IMR-90 (cell line): Measurements from ENCODE around the gene GDPD3. TPM values are rescaled to one million over a fixed set of nuclear protein-coding genes. Genes with fewer than 3 reads are reported as not detected.

Experiments
- ATAC-seq: fragments of 200-7000 bp; cut with Tn5 transposase; 2 replicates; pipeline ENCODE4 v1.9.1; 2020; ENCODE audit warnings: low read depth, mild to moderate bottlenecking, moderate library complexity
- BruUV-seq: library from RNA; stranded (reverse); fragments of 400-500 nt; replicated peaks from 2 replicates; lab custom pipeline; 2021; lab: Mats Ljungman, UMichigan
- CTCF ChIA-PET: fragments of 300-600 bp; formaldehyde crosslinking; extraction: SDS; loops from one replicate; lab custom pipeline; 2021; ENCODE audit warnings: antibody characterized with exemption; lab: Yijun Ruan, JAX
- POLR2A ChIA-PET: fragments of 300-600 bp; sonication (Branson Sonifier 250); formaldehyde crosslinking; loops from one replicate; lab custom pipeline; 2022; ENCODE audit warnings: antibody characterized with exemption; ENCODE audit not compliant: unreplicated experiment; lab: Charles Lee
- DNase-seq: peaks from one replicate; pipeline ENCODE4 v3.0.0; 2013
- H2AFZ ChIP-seq: replicated peaks from 2 replicates; pipeline ENCODE3; 2013; ENCODE audit warnings: low read length, mild to moderate bottlenecking; ENCODE audit not compliant: poor library complexity
- H2AK5ac ChIP-seq: 2 replicates; pipeline ENCODE4 v1.6.1; 2013; ENCODE audit warnings: low read depth, low read length, inconsistent platforms
- H2AK9ac ChIP-seq: replicated peaks from 2 replicates; pipeline ENCODE3; 2013; ENCODE audit warnings: mild to moderate bottlenecking, low read depth, low read length, moderate library complexity; ENCODE audit not compliant: poor library complexity
- H2BK120ac ChIP-seq: 2 replicates; pipeline ENCODE4 v1.6.1; 2013; ENCODE audit warnings: low read depth, low read length, inconsistent platforms
- H2BK15ac ChIP-seq: 3 replicates; pipeline ENCODE4 v1.6.1; 2013; ENCODE audit warnings: low read depth, low read length, inconsistent platforms
- H2BK20ac ChIP-seq: 2 replicates; pipeline ENCODE4 v1.6.1; 2013; ENCODE audit warnings: low read depth, mild to moderate bottlenecking, inconsistent platforms, low read length, moderate library complexity
- H2BK5ac ChIP-seq: 2 replicates; pipeline ENCODE4 v1.6.1; 2013; ENCODE audit warnings: mild to moderate bottlenecking, low read depth, low read length, inconsistent platforms; ENCODE audit not compliant: poor library complexity, severe bottlenecking
- H3K14ac ChIP-seq: replicated peaks from 2 replicates; pipeline ENCODE4 v1.6.1; 2013; ENCODE audit warnings: low read depth, low read length, inconsistent platforms
- H3K18ac ChIP-seq: 2 replicates; pipeline ENCODE4 v1.6.1; 2013; ENCODE audit warnings: low read depth, low read length, control low read depth
- H3K23ac ChIP-seq: 2 replicates; pipeline ENCODE4 v1.6.1; 2013; ENCODE audit warnings: low read depth, low read length, inconsistent platforms
- H3K27ac ChIP-seq: 2 replicates; pipeline ENCODE4 v1.5.1; 2013; ENCODE audit warnings: mild to moderate bottlenecking, control low read depth, low read length; ENCODE audit not compliant: insufficient read depth
- H3K27me3 ChIP-seq: 2 replicates; pipeline ENCODE4 v1.6.1; 2013; ENCODE audit warnings: low read length; ENCODE audit not compliant: control insufficient read depth, insufficient read depth
- H3K36me3 ChIP-seq: 2 replicates; pipeline ENCODE4 v1.6.1; 2013; ENCODE audit warnings: low read length, mixed read lengths; ENCODE audit not compliant: control insufficient read depth, insufficient read depth
- H3K4ac ChIP-seq: 2 replicates; pipeline ENCODE4 v1.6.1; 2013; ENCODE audit warnings: low read depth, low read length, inconsistent platforms
- H3K4me1 ChIP-seq: 2 replicates; pipeline ENCODE4 v1.6.1; 2013; ENCODE audit warnings: low read length, mixed read lengths; ENCODE audit not compliant: control insufficient read depth, insufficient read depth
- H3K4me2 ChIP-seq: 2 replicates; pipeline ENCODE4 v1.6.1; 2013; ENCODE audit warnings: low read depth, mild to moderate bottlenecking, control low read depth, low read length, moderate library complexity
- H3K4me3 ChIP-seq: 2 replicates; pipeline ENCODE4 v1.5.1; 2013; ENCODE audit warnings: low read depth, mild to moderate bottlenecking, control low read depth, low read length, moderate library complexity; ENCODE audit not compliant: insufficient read depth
- H3K56ac ChIP-seq: 2 replicates; pipeline ENCODE4 v1.6.1; 2013; ENCODE audit warnings: low read length, inconsistent platforms; ENCODE audit not compliant: insufficient read depth; ENCODE audit errors: extremely low read depth
- H3K79me1 ChIP-seq, 2 experiments: 2 replicates each; pipeline ENCODE4 v1.6.1; 2013; ENCODE audit warnings: low read length in 2 of 2, inconsistent platforms in 1 of 2, low read depth in 1 of 2
- H3K9ac ChIP-seq: 2 replicates; pipeline ENCODE4 v1.6.1; 2013; ENCODE audit warnings: low read depth, low read length, control low read depth
- H3K9me1 ChIP-seq: 2 replicates; pipeline ENCODE4 v1.6.1; 2013; ENCODE audit warnings: low read length, inconsistent platforms; ENCODE audit not compliant: insufficient read depth
- H3K9me3 ChIP-seq: 2 replicates; pipeline ENCODE4 v1.6.1; 2013; ENCODE audit warnings: low read length; ENCODE audit not compliant: control insufficient read depth, insufficient read depth
- H4K20me1 ChIP-seq: 2 replicates; pipeline ENCODE4 v1.6.1; 2013; ENCODE audit warnings: low read length, inconsistent platforms; ENCODE audit not compliant: insufficient read depth
- H4K5ac ChIP-seq: 2 replicates; pipeline ENCODE4 v1.6.1; 2013; ENCODE audit warnings: mild to moderate bottlenecking, low read depth, low read length, control low read depth
- H4K8ac ChIP-seq, 2 experiments: 2 replicates each; pipeline ENCODE4 v1.6.1; 2013; ENCODE audit warnings: low read depth in 2 of 2, low read length in 2 of 2, control low read depth in 1 of 2, inconsistent platforms in 1 of 2
- H4K91ac ChIP-seq: 2 replicates; pipeline ENCODE4 v1.6.1; 2013; ENCODE audit warnings: low read depth, low read length, inconsistent platforms; ENCODE audit not compliant: insufficient read depth
- BHLHE40 ChIP-seq: fragments of 150-350 bp; IDR thresholded peaks from 2 replicates; pipeline ENCODE4 v1.6.1; 2016; ENCODE audit warnings: mild to moderate bottlenecking, low read depth, low read length
- CHD1 ChIP-seq: IDR thresholded peaks from 2 replicates; pipeline ENCODE4 v1.6.1; 2012; ENCODE audit warnings: low read depth, low read length, improper control_type of control experiment
- FOS ChIP-seq: fragments of 150-350 bp; IDR thresholded peaks from 2 replicates; pipeline ENCODE4 v1.6.1; 2016; ENCODE audit warnings: low read depth, low read length
- MAFK ChIP-seq: IDR thresholded peaks from 2 replicates; pipeline ENCODE4 v1.6.1; 2012; ENCODE audit warnings: low read depth, low read length, improper control_type of control experiment
- MAZ ChIP-seq: IDR thresholded peaks from 2 replicates; pipeline ENCODE4 v1.6.1; 2012; ENCODE audit warnings: low read depth, mild to moderate bottlenecking, low read length, improper control_type of control experiment, moderate library complexity, borderline replicate concordance
- MXI1 ChIP-seq: IDR thresholded peaks from 2 replicates; pipeline ENCODE4 v1.6.1; 2012; ENCODE audit warnings: low read depth, mild to moderate bottlenecking, low read length, moderate library complexity, borderline replicate concordance
- NFE2L2 ChIP-seq: fragments of 150-350 bp; IDR thresholded peaks from 2 replicates; pipeline ENCODE4 v1.6.1; 2016; ENCODE audit warnings: low read depth, mild to moderate bottlenecking, low read length
- POLR2A ChIP-seq: IDR thresholded peaks from 2 replicates; pipeline ENCODE4 v1.6.1; 2012; ENCODE audit warnings: mild to moderate bottlenecking, low read depth, low read length
- RCOR1 ChIP-seq: IDR thresholded peaks from 2 replicates; pipeline ENCODE4 v1.6.1; 2012; ENCODE audit warnings: mild to moderate bottlenecking, low read length, improper control_type of control experiment; ENCODE audit not compliant: insufficient replicate concordance
- RFX5 ChIP-seq: IDR thresholded peaks from 2 replicates; pipeline ENCODE4 v1.8.0; 2012; ENCODE audit warnings: low read depth, mild to moderate bottlenecking, low read length, moderate library complexity
- WGBS, 2 experiments: methylation state at CpG; one replicate each; pipeline versions ENCODE4 v1.1.5 to v1.1.7; 2013; ENCODE audit warnings: missing lambda C conversion rate in 2 of 2; ENCODE audit not compliant: insufficient read length in 1 of 2; ENCODE audit errors: extremely low coverage in 2 of 2; 5-methylcytosine and 5-hydroxymethylcytosine counted together
- dilution Hi-C: fragments of 300-500 bp; cut with HindIII; formaldehyde crosslinking; loops from one replicate; pipeline ENCODE4 v1.14.3; 2018; ENCODE audit warnings: low sequenced_read_pairs; ENCODE audit not compliant: unreplicated experiment
- in situ Hi-C: fragments of 300-500 bp; cut with MboI; formaldehyde crosslinking; loops from 3 replicates; pipeline ENCODE4 v1.14.3; 2019; ENCODE audit warnings: low sequenced_read_pairs, inconsistent platforms, mixed read lengths
- intact Hi-C: fragments of 100-400 bp; cut with micrococcal nuclease; formaldehyde crosslinking; loops from 2 replicates; pipeline ENCODE4 v1.10.0; 2022
- polyA plus RNA-seq, 3 experiments: library from polyadenylated mRNA; depleted of rRNA; stranded (reverse); fragments of >200 nt; gene quantifications; 2 replicates each; pipeline ENCODE4 v1.2.3, GENCODE V29; 2012; ENCODE audit warnings: low replicate concordance in 1 of 3
- total RNA-seq: library from RNA; depleted of rRNA; stranded (reverse); fragments of >200 nt; gene quantifications from 2 replicates; pipeline ENCODE4 v1.2.3, GENCODE V29; 2012
- TF ChIP-seq, protein P1 (sequence below): fragments of 150-350 bp; IDR thresholded peaks from 2 replicates; pipeline ENCODE4 v1.6.1; 2016; ENCODE audit warnings: low read depth, mild to moderate bottlenecking, low read length, moderate library complexity, borderline replicate concordance
- TF ChIP-seq, protein P2 (sequence below): conservative IDR thresholded peaks from 2 replicates; pipeline ENCODE4 v1.5.1; 2012; ENCODE audit warnings: mild to moderate bottlenecking, low read depth, low read length, improper control_type of control experiment
- TF ChIP-seq, protein P3 (sequence below): fragments of 150-350 bp; IDR thresholded peaks from 2 replicates; pipeline ENCODE4 v1.6.1; 2017; ENCODE audit warnings: mild to moderate bottlenecking, antibody characterized with exemption, low read length, low read depth

GDPD3 gene
- total and polyA plus RNA-seq, 2 of the 4 experiments (the other 2 are of a cell fraction): under 0.01 to 19.5 TPM

DNA sequence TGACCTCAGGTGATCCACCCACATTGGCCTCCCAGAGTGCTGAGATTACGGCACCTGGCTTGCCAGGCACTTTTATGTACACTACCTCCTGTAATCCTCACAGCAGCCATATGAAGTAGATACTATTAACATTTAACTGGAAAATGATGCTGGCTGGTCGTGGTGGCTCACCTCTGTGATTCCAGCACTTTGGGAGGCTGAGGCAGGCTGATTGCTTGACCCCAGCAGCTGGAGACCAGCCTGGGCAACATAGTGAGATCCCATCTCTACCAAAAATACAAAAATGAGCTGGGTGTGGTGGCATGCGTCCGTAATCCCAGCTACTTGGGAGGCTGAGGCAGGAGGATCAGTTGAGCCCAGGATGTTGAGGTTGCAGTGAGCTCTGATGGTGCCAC, 11.6 kb upstream of the GDPD3 start:
- Histone ChIP-seq H3K14ac (no peak overlapping the region), H2AFZ (no peak overlapping the region), H2BK20ac (0 out of 2 replicates have a peak overlapping the region, but pooled peaks have one; percentile 20), H4K20me1 (no peaks in the 10 kb centered on the region), H3K9me3 (no peaks in the 10 kb centered on the region), H4K5ac (no peak overlapping the region), H3K23ac (no peak overlapping the region), H3K36me3 (peaks cover 7% of the 10 kb centered on the region), H4K8ac (no peak overlapping the region), H3K9ac (no peak overlapping the region), H3K56ac (no peak overlapping the region), H3K27ac (no peak overlapping the region), H2BK15ac (no peak overlapping the region), H3K9me1 (peaks cover 2% of the 10 kb centered on the region; the same call in 1 of the 2 replicates), H3K18ac (no peak overlapping the region), H3K79me1 (peaks cover 0 to 18% of the 10 kb centered on the region in 2 experiments; a peak in 2 of 4 replicates), H2AK5ac (peak overlapping the region; percentile 44; the same call in 1 of the 2 replicates), H3K4me2 (no peak overlapping the region), H3K4me3 (no peak overlapping the region), H2BK5ac (no peak overlapping the region), H4K91ac (no peak overlapping the region), H2AK9ac (no peak overlapping the region), H3K4me1 (peaks cover 12% of the 10 kb centered on the region), H3K27me3 (no peaks in the 10 kb centered on the region), H3K4ac (no peak overlapping the region), H2BK120ac (no peak overlapping the region)
- TF ChIP-seq MXI1 (no peak), RFX5 (no peak), CHD1 (no peak), FOS (no peak), MAZ (no peak), NFE2L2 (no peak), MAFK (no peak), RCOR1 (no peak), POLR2A (no peak), BHLHE40 (no peak)
- TF ChIP-seq, protein P1, sequence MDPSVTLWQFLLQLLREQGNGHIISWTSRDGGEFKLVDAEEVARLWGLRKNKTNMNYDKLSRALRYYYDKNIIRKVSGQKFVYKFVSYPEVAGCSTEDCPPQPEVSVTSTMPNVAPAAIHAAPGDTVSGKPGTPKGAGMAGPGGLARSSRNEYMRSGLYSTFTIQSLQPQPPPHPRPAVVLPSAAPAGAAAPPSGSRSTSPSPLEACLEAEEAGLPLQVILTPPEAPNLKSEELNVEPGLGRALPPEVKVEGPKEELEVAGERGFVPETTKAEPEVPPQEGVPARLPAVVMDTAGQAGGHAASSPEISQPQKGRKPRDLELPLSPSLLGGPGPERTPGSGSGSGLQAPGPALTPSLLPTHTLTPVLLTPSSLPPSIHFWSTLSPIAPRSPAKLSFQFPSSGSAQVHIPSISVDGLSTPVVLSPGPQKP: no peak
- TF ChIP-seq, protein P2, sequence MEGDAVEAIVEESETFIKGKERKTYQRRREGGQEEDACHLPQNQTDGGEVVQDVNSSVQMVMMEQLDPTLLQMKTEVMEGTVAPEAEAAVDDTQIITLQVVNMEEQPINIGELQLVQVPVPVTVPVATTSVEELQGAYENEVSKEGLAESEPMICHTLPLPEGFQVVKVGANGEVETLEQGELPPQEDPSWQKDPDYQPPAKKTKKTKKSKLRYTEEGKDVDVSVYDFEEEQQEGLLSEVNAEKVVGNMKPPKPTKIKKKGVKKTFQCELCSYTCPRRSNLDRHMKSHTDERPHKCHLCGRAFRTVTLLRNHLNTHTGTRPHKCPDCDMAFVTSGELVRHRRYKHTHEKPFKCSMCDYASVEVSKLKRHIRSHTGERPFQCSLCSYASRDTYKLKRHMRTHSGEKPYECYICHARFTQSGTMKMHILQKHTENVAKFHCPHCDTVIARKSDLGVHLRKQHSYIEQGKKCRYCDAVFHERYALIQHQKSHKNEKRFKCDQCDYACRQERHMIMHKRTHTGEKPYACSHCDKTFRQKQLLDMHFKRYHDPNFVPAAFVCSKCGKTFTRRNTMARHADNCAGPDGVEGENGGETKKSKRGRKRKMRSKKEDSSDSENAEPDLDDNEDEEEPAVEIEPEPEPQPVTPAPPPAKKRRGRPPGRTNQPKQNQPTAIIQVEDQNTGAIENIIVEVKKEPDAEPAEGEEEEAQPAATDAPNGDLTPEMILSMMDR: no peak
- TF ChIP-seq, protein P3, sequence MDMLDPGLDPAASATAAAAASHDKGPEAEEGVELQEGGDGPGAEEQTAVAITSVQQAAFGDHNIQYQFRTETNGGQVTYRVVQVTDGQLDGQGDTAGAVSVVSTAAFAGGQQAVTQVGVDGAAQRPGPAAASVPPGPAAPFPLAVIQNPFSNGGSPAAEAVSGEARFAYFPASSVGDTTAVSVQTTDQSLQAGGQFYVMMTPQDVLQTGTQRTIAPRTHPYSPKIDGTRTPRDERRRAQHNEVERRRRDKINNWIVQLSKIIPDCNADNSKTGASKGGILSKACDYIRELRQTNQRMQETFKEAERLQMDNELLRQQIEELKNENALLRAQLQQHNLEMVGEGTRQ: no peak
- intact Hi-C loops (no loop called here), dilution Hi-C loops (no loop called here), in situ Hi-C loops (no loop called here)
- DNase-seq (no peak), ATAC-seq (no peak)
- WGBS, 2 experiments: no CpG with 5 or more reads among the region's 4 CpGs
- POLR2A ChIA-PET: no interaction called here
- no TSS peak for BruUV-seq
- CTCF ChIA-PET: interaction anchor here (1.4 kb wide), 1 partner anchor 51 kb away, joined by 3 read pairs; no protein-coding TSS in a partner anchor
